ENCODE data around the gene SCNN1A.

DNA sequence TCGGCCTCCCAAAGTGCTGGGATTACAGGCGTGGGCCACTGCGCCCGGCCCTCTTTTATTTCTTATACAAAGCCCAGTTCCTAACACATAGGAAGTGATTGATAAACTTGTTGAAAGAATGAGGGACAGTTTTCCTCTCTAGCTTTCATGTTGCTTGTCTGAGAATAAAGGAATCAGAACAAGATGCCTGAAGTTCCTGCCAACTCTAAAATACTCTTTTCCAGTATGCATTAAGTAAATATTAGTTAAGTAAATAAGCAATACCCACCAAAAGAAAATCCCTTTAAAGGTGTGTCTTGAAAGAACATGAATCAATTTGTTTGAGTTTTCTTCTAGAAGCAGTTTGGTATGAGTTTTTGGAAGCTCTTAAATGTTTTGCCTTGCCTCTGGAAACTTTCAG is 45.0 kb upstream of the SCNN1A start:
- no peak for TF ChIP-seq EZH2 (IDR thresholded peaks at IDR 0.05; ENCODE audit: borderline replicate concordance, low read length)
- TF ChIP-seq CTCF (IDR thresholded peaks at IDR 0.05; ENCODE audit: low read length): no peak

All from OCI-LY1 (cell line).